Retinal pigment epithelial cell (primary cell): ENCODE data around the gene POLR2F.

ENCODE experiments used
- DNase-seq: peaks from one replicate; pipeline ENCODE4 v3.0.0-alpha.2; 2010; ENCODE audit warnings: low read depth
- H3K4me3 ChIP-seq: 2 replicates; pipeline ENCODE4 v1.5.1; 2011; ENCODE audit warnings: mild to moderate bottlenecking, low read length, control low read depth, moderate library complexity
- TF ChIP-seq, protein P1 (sequence below): conservative IDR thresholded peaks from 2 replicates; pipeline ENCODE4 v1.5.1; 2011; ENCODE audit warnings: low read depth, low read length, control low read depth, inconsistent platforms

Gene POLR2F

DNA sequence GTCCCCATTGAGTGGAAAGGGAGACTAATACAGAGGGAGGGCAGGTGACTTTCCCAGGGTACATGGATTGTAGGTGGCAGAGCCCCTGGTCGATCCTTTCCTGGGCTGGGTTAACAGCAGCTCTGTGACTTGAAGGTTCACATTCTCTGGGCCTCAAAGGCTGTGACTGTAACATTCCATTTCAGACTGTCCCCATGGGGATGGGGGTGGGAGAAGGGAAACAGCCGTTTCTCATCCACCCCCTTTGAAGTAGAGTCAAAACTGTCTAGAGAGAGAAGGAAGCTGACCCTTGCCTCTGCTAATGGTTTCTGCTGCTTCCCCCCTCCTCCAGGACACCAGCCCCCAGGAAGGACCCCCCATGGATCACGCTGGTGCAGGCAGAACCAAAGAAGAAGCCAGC is 28.2 kb upstream of the POLR2F start:
- no peak for DNase-seq
- TF ChIP-seq, protein P1, sequence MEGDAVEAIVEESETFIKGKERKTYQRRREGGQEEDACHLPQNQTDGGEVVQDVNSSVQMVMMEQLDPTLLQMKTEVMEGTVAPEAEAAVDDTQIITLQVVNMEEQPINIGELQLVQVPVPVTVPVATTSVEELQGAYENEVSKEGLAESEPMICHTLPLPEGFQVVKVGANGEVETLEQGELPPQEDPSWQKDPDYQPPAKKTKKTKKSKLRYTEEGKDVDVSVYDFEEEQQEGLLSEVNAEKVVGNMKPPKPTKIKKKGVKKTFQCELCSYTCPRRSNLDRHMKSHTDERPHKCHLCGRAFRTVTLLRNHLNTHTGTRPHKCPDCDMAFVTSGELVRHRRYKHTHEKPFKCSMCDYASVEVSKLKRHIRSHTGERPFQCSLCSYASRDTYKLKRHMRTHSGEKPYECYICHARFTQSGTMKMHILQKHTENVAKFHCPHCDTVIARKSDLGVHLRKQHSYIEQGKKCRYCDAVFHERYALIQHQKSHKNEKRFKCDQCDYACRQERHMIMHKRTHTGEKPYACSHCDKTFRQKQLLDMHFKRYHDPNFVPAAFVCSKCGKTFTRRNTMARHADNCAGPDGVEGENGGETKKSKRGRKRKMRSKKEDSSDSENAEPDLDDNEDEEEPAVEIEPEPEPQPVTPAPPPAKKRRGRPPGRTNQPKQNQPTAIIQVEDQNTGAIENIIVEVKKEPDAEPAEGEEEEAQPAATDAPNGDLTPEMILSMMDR = no peak
- no peak overlapping the region for H3K4me3 ChIP-seq

DNA sequence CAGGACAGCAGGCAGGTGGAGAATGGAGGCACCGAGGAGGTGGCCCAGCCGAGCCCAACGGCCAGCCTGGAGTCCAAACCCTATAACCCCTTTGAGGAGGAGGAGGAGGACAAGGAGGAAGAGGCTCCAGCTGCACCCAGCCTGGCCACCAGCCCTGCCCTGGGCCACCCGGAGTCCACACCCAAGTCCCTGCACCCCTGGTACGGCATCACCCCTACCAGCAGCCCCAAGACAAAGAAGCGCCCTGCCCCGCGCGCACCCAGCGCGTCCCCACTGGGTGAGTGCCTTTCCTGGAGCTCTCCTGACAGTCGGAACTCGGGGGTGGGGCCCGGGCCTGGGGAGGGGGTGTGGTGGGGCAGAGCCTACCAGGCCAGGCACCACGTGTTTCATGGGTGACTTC is 27.7 kb upstream of the POLR2F start:
- no peak overlapping the region for H3K4me3 ChIP-seq
- no peak for DNase-seq
- TF ChIP-seq, protein P1 = no peak

DNA sequence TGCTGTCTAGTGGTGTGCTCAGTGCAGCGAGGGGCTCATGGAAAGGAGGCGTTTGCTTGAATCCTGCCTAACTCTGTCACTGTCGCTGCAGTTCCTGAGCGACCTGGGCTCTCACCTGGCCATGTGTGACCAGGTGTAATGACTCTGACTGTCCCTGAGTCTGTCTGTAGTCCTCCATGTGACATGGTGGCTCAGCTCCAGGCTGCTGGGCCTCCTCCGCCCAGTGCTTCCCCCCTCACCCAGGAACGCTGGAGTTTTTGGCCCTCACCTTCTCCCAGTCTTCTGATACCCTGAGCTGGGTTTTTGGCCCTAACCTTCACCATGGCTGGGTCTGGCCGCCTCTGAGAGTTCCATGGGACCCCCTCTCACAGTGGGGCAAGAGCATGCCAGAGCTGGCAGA is 27.1 kb upstream of the POLR2F start:
- TF ChIP-seq, protein P1 = no peak

DNA sequence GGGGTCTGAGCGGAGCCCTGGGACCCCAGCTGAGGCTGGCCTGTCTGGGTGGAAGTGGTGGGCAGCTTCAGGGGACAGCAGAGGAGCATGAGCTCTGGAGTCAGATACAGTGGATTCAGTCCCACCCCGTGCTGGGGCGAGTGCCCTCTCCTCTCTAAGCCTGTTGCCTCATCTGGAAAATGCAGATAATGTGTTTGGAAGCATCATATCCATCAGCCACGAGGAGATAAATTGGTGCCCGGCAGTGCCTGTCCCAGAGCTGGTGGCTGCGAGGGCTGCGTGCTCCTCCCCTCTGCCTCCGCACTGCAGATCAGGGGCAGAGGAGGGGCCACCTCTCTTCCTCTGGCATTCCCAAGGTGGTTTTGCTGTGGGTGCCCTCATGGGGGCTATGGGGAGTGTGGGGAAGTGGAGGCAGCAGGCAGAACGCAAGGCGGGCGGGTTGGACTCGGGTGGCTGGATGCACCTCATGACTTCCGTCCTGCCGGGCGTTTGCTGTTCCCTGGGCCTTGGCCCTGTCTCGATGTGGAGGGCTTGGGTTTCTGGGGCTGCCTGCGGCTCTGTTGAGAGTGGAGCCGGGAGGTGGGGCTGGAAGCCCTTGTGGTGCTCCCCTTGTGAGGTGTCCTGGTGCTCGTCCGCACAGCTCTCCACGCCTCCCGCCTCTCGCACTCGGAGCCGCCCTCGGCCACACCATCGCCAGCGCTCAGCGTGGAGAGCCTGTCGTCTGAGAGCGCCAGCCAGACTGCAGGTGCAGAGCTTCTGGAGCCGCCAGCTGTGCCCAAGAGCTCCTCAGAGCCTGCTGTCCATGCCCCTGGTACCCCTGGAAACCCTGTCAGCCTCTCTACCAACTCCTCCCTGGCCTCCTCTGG is 26.5 kb upstream of the POLR2F start:
- H3K4me3 ChIP-seq = no peak overlapping the region
- TF ChIP-seq, protein P1 = no peak
- DNase-seq = no peak

More for the DNA sequence above, 27.1 kb upstream of the POLR2F start:
- no peak for DNase-seq
- H3K4me3 ChIP-seq = no peak overlapping the region

DNA sequence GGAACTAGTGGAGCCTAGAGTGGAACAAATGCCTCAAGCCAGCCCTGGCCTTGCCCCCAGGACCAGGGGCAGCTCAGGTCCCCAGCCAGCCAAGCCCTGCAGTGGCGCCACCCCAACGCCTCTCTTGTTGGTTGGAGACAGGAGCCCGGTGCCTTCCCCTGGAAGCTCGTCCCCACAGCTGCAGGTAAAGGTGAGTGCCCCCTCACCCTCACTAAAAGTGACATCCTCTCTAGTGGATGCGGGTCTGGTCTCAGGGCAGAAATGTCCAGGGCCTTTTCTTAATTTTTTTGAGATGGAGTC is 25.9 kb upstream of the POLR2F start:
- DNase-seq = no peak
- TF ChIP-seq, protein P1 = no peak
- no peak overlapping the region for H3K4me3 ChIP-seq

DNA sequence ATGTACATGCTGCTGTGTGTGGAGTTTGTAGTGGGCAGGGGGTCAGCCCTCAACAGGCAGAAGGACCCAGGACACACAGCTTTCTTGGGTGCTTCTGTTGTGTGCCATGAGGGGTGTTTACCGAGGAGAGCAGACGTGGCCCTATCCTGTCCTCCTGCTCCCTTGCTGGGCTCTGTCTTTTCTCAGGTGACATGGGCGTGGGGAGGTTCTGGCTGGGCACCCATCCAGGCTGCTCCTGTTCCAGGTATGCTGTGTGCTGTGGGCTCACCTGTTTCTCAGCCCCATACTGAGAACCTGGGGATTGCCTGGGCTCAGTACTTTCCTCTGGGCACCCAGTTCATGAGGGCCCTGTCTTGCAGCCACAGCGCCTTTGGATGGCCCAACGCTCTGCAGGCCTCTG is 24.1 kb upstream of the POLR2F start:
- TF ChIP-seq, protein P1 = no peak
- DNase-seq = no peak
- no peak overlapping the region for H3K4me3 ChIP-seq

DNA sequence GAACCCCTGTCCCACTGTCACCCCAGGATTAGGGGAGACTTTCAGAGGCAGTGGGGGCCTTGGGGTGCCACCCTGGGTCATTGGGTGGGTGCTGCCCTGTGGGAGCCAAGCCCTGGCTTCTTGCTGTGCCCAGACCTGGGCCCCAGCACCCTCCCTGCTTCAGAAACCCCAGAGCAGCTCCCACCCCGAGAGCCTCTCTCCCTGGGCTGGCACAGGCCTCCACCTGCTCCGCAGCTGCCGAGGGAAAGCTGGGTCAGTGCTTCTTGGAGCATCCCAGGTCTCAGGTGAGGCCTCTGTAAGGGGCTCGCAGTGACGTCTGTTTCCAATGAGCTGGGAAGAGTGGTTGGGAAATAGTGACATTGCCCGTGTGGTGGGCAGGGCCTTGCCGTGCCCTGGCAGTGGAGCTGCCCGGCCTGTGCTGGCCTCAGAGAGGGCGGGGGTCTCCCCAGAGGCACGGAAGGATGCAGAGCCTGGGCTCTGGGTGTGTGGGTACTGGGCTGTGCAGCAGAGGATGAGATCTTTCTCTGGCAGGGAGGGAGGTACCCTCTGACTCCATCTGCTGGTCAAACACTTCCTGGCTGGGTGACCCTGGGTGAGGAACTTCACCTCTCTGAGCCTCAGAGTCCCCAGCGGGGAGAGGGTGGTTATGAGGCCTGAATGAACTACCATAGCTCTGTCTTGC is 23.1 kb upstream of the POLR2F start:
- TF ChIP-seq, protein P1 = peak; percentile 61
- no peak for DNase-seq
- no peak overlapping the region for H3K4me3 ChIP-seq
